Progenitor cell of endocrine pancreas (in vitro differentiated cells): Measurements from ENCODE around the gene ALLC. TPM values are rescaled to one million over a fixed set of nuclear protein-coding genes. Genes with fewer than 3 reads are reported as not detected.

ENCODE experiments used
- DNase-seq: peaks from one replicate; pipeline ENCODE4 v3.0.0; 2021; ENCODE audit warnings: low spot score; ENCODE audit not compliant: unreplicated experiment
- H3K27ac Mint-ChIP-seq: 2 replicates; pipeline ENCODE4 v1.8.0; 2021; ENCODE audit warnings: mild to moderate bottlenecking, moderate library complexity, mixed read lengths
- H3K27me3 Mint-ChIP-seq: 2 replicates; pipeline ENCODE4 v1.8.0; 2021; ENCODE audit warnings: mixed read lengths
- H3K36me3 Mint-ChIP-seq: 2 replicates; pipeline ENCODE4 v1.8.0; 2022; ENCODE audit warnings: mixed read lengths; ENCODE audit not compliant: insufficient read depth
- H3K4me1 Mint-ChIP-seq: 2 replicates; pipeline ENCODE4 v1.8.0; 2021; ENCODE audit warnings: low read depth, mixed read lengths
- H3K4me3 Mint-ChIP-seq: 2 replicates; pipeline ENCODE4 v1.8.0; 2021; ENCODE audit warnings: low read depth, mild to moderate bottlenecking, moderate library complexity, mixed read lengths
- H3K9me3 Mint-ChIP-seq: 2 replicates; pipeline ENCODE4 v1.8.0; 2021; ENCODE audit warnings: low read depth, mixed read lengths
- CTCF ChIP-seq: fragments of 200-600 bp; sonication (generic); IDR thresholded peaks from one replicate; pipeline ENCODE4 v1.5.0; 2021; ENCODE audit warnings: antibody characterized with exemption, mild to moderate bottlenecking; ENCODE audit not compliant: unreplicated experiment
- total RNA-seq: library from RNA; stranded (reverse); gene quantifications from 2 replicates; pipeline ENCODE4 v1.2.1, GENCODE V29; 2021

Gene ALLC
- total RNA-seq, 1 donor from 2014 or later = not detected

GRCh38 chr2:3738454-3738853, 80.5 kb downstream of the ALLC start:
- no peak for DNase-seq
- Mint-ChIP-seq H3K27ac (no peak overlapping the region), H3K27me3 (peaks cover 20% of the 10 kb centered on the region), H3K4me3 (no peak overlapping the region), H3K36me3 (no peaks in the 10 kb centered on the region), H3K4me1 (peaks cover 7% of the 10 kb centered on the region), H3K9me3 (no peaks in the 10 kb centered on the region)
- TF ChIP-seq CTCF = peak; percentile 50

GRCh38 chr2:3739313-3739712, 81.3 kb downstream of the ALLC start:
- Mint-ChIP-seq H3K4me1 (peaks cover 7% of the 10 kb centered on the region), H3K9me3 (no peaks in the 10 kb centered on the region), H3K4me3 (no peak overlapping the region), H3K27ac (no peak overlapping the region), H3K36me3 (no peaks in the 10 kb centered on the region), H3K27me3 (peaks cover 20% of the 10 kb centered on the region)
- no peak for TF ChIP-seq CTCF
- DNase-seq = no peak

GRCh38 chr2:3741396-3741795, 83.4 kb downstream of the ALLC start:
- DNase-seq = no peak
- H3K9me3 Mint-ChIP-seq = no peaks in the 10 kb centered on the region
- no peak overlapping the region for H3K4me3 Mint-ChIP-seq
- H3K27me3 Mint-ChIP-seq = peaks cover 12% of the 10 kb centered on the region
- TF ChIP-seq CTCF = no peak
- H3K27ac Mint-ChIP-seq = no peak overlapping the region
- no peaks in the 10 kb centered on the region for H3K36me3 Mint-ChIP-seq
- H3K4me1 Mint-ChIP-seq = peaks cover 7% of the 10 kb centered on the region

- Mint-ChIP-seq H3K36me3 (no peaks in the 10 kb centered on the region), H3K9me3 (no peaks in the 10 kb centered on the region), H3K4me3 (no peak overlapping the region), H3K27ac (no peak overlapping the region), H3K27me3 (peaks cover 15% of the 10 kb centered on the region), H3K4me1 (peaks cover 7% of the 10 kb centered on the region)
- no peak for TF ChIP-seq CTCF
- DNase-seq = no peak
Observed at GRCh38 chr2:3741867-3742602, 84.0 kb downstream of the ALLC start.

GRCh38 chr2:3742743-3743508, 84.9 kb downstream of the ALLC start:
- H3K9me3 Mint-ChIP-seq = no peaks in the 10 kb centered on the region
- no peak overlapping the region for H3K27ac Mint-ChIP-seq
- H3K4me1 Mint-ChIP-seq = peaks cover 7% of the 10 kb centered on the region
- no peak for DNase-seq
- TF ChIP-seq CTCF = no peak
- peaks cover 20% of the 10 kb centered on the region for H3K27me3 Mint-ChIP-seq
- no peaks in the 10 kb centered on the region for H3K36me3 Mint-ChIP-seq
- H3K4me3 Mint-ChIP-seq = no peak overlapping the region
